Stimulated activated CD4-positive, alpha-beta T cell treated with anti-CD3 and anti-CD28 coated beads, Interleukin-4, amount 100 ng/mL, for 4 hours (primary cell): ENCODE measurements around the gene SPDEF.

Source experiments
- DNase-seq, 2 experiments: peaks; one replicate each; pipeline ENCODE4 v3.0.0-alpha.2; 2020

Gene SPDEF

DNA sequence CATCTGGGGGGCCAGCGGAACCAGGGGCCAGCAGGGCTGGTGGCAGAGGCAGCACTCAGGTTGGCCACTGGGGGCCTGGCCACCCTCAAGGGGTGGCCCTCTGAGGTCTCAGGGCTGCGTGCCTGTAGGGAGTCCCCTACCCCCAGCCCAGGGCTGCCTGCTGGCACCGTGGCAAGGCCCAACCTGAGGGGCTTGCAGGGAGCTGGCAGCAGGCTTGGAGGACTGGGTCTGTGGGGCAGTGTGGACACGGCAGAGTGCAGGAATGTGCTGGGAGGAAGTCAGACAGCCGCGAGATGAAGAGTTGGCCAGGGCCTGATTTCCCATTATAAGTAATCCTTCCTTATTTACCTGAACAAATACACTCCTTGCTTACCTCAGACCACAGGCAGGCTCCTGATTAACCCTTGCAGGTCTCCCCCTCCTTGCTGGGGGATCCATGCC is at the start of gene SPDEF:
SPDEF (minus strand) TSS at position 299 of the 441 bp plus-strand sequence. CDS start 11,874 bp downstream, outside the sequence.
- DNase-seq: no peak

DNA sequence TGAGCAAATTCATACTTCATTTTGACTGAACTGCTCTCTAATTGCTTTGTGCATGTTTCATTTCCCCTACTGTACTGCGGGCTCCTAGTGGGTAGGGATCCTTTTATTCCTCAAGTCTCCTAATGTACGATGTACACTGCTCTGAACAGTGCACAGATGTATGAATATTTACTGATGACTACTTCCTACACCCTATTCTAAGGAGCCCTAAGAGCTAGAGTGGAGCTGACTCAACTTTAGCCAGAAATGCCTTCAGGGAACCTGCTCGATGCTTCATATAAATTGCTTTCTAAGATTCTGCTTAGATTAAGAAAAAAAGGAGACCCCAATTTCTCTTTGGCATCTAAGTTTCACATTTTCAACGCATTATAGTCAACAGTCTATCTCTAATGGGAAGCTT is 47.6 kb upstream of the SPDEF start:
- DNase-seq: no peak

DNA sequence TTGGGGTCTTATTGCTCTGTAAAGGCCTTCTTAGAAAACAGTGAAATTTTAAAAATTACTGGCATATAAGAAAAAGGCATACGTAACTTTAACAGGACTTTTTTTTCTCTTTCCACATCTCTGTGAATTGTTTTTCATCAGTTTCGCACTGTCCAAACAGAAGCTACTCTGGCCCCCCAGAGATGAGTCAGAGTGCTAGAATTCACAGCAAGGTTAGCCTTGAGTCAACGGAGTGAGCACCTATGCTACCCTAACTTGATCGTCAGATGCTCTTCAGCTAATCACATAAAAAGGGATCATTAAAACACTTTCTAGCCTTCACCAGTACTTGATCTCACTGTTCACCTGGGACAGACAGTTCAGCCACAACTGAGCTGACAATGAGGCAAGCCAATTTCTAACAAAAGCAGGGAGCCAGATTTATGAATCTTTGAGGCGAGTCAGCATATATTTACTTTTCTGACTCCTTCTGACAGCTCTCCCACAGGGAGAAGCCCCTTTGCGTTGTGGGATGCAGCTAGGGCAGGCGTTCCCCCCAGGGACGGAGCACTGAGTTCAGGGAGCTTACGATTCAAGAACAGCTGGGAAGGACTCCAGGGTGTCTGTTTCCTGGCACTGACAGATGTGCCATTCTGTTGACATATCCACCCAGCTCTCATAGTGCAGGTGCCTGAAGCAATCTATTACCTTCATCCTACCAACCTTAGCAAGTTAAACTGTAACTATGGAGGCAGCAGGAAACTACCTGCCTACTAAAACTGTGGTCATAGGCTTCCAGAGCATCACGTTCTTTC is 46.4 kb upstream of the SPDEF start:
- DNase-seq: no peak

- no peak for DNase-seq
These were observed 45.6 kb upstream of the SPDEF start for GRCh38 chr6:34601706-34602105.

GRCh38 chr6:34600796-34601195 is 44.7 kb upstream of the SPDEF start:
- DNase-seq: no peak

DNA sequence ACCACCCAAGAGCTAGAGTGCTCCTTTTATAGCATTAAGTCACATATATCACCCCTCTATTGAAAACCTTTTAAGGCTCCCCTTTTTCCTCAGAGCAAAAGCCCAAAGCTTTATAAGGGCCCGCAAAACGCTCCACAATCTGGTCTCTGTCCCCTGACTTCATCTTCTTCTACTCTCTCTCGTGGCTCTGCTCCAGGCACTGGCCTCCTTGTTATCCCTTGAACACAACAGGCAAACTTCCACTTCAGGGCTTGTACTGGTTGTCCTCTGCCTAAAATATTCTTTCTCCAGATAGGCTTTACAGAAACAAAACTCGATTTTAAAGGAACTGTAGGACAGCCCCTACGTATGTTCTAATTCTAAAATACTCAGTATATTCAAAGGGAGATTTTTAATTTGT is 44.0 kb upstream of the SPDEF start:
- no peak for DNase-seq

DNA sequence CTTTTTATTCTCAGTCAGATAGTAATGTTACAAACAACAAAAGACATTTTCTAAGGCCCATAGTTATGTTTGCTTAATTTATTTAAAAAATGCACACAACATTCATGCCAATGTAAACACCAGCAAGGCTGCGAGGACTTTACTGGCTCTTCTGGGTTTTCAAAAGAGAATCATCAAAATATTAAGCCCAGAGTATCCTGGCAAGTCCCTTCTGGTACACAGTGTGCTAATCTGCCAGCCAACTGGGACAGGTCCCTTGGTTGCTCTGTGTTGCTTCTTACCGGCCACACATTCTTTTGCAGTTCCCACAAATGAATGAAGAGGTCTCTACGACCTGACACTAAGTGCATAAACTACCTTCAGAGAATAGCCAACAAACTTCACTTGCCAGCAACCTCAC is 42.6 kb upstream of the SPDEF start:
- no peak for DNase-seq

DNA sequence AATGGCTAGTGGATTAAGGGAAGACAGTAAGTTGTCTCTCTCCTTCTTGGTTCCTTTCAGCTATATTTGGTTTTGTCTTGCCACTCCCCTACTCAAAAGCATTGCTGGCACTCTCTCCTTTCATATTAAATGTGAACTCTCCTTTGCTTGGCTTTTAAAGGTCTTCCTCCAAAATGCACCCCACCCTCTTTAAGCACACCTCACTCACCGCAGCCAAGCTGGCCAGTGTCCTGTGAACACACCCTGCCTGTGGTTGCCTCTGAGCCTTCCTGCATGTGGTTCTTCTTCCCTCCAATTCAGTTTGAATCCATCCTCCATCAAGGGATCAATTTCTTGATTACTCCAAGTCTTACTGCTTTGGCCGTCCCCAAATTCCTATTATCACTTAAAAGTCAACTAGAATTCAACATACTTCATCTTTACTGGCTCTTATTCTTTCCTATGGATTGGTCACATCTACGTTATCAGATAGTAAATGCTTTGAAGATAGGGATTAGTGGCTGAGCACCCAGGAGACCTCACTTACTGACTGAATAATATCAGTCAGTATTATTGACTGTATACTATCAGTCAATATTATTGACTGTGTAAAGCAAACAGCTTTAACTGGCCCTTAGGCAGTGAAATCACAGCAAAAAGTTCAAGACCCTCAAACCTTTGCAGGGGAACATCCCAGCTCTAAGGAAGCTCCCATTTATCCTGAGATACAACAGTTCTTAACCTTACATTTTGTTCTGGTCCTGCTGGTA is 41.6 kb upstream of the SPDEF start:
- no peak for DNase-seq

DNA sequence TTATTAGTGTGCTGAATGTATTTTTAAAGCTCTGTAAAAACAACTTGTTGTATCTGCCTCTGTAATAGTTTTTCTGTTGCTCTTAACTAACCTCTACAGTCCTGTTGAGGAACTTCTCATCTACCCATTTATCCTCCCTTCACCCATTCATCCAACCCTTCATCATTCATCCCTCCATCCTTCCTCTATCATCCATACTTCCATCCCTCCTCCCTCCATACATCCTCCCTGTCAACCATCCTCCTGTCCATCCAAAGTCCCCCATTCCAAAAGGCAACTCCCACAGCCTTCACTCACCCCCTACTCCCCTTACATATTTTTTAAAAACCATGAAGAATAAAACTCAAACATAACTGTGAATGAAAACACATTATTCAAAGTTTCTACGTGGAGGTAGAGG is 40.7 kb upstream of the SPDEF start:
- DNase-seq: no peak

- DNase-seq: no peak
These were observed 39.4 kb upstream of the SPDEF start for GRCh38 chr6:34595332-34596184.

- no peak for DNase-seq
These were observed 37.6 kb upstream of the SPDEF start for GRCh38 chr6:34593701-34594100.

DNA sequence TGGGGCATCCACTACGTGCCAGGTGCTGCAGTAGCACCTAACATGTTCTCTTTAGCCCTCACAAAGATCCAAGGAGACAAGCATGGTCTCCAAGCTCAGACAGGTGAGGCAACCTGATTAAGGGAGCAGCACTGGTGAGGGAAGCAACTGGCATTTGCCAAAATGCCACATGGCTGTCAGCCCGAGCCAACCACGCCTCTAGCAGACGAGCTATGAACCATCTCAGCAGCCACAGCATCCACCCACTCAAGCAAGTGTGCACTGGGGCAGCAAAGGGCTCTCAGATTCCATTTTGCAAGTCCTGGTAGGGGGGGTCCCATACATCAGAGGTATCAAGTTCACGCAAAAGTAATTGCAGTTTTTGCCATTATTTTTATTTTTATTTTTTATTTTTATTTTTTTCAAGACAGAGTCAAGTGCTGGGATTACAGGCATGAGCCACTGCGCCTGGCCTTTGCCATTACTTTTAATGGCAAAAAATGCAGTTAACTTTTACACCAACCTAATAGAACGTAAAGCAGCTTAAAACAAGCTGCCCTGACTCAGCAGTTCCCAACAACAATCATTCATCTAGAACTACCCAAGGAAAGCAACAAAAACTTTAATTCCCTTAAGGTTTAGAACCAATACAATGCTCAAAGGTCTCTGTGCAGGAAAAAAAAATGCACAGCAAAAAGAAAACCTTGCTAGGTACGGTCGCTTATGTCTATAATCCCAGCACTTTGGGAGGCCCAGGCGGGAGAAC is 36.3 kb upstream of the SPDEF start:
- peak in 1 of 2 experiments; percentile 9 for DNase-seq

GRCh38 chr6:34589691-34590090 is 33.6 kb upstream of the SPDEF start:
- DNase-seq: no peak

- DNase-seq: no peak
These were observed 33.0 kb upstream of the SPDEF start for GRCh38 chr6:34589140-34589539.

- DNase-seq: no peak
These were observed 31.7 kb upstream of the SPDEF start for GRCh38 chr6:34587851-34588250.

DNA sequence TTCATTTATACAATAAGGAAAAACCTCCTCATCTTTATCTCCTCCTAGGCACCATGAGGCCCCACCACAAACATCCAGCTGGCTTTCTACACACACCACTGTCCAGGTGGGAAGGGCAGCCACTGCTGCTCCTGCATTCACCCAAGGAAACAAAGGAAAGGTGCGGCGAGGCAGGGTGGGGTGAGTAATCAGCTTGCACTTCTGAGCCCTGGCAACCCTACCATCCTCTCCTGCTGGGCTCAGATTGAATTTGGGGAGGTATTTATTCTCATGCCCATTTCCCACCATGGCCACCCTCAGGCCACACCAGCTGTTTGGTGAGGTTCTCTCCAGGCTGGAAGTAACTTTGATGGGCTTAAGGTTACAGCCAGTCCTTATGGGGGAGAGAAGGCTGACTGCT is 31.2 kb upstream of the SPDEF start:
- no peak for DNase-seq

DNA sequence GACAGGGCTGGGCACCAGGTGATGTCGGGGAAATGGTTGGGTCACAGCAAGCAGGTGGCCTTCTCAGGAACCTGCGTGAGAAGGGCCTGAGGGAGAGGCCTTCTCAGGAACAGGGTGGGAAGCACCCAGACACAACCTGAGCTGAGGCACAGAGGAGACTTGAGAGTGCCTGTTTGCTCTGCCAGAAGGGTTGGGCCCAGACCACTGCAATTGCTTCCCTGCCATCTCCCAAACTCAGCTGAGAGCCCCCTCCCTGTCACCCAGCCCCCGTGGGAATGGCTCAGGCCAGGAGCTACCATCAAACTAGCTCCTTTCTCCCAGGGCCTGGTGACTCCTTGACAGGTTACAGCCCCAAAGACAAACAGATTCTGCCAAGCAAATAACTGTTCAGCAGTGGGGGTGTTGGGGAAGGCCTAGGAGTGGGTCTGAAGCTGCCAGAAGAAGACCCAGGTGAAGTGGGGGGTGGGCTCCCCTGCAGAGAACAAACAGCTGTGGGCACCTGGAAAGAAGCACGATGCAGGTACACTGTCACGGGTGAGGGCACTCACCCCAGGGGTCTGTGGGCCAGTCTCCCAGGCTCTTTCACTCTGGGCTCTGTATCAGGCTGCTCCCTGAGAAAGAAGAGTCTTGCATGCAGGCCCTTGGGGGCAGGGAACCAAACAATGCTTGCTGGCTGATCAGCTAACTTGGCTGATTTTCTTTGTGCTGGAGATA is 30.4 kb upstream of the SPDEF start:
- DNase-seq: no peak

DNA sequence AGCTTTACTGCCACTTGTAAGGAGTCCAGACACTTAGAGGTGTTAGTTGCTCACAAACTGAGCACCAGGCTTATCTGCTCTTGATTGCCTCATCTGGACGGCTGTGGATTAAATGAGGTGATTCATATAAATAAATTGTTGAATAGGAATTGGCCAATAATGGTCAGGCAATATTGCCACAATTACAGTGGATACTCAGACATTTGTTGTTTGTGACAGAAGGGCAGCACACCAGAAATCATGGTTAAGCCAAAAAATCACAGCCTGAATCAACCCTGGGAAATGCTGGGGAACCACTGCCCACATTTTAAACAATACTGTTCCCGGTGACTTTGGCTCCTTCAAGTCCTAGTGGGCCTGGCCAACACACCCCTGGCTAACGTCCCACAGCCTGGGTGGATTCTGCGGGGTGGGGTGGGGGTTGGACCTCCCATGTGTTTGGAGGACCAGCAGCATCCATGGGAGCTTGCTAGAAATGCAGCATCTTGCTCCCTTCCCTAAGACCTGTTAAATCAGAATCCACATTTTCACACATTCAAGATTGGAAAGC is 29.5 kb upstream of the SPDEF start:
- no peak for DNase-seq

GRCh38 chr6:34585108-34585507 is 29.0 kb upstream of the SPDEF start:
- no peak for DNase-seq

DNA sequence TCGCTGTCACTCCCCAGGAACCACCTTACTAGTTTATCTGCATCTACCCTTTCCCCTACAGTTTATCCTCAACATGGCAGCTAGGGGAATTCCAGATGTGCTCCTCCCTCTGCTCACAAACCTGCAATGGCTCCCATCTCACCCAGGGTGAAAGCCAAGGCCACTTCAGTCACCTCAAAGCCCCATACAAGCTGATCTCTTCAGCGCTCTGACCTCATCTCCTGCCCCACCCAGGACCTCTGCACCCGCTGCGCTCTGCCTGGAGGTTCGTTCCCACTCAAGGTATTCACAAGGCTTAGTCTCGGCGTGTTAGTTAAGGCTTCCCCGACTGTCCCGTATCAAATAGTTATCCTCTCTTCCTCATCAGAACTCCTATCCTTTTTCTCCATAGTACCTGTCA is 28.6 kb upstream of the SPDEF start:
- DNase-seq: no peak

GRCh38 chr6:34583861-34584604 is 27.9 kb upstream of the SPDEF start:
- DNase-seq: no peak
